Measurements from ENCODE around the gene NAA15. TPM values are rescaled to one million over a fixed set of nuclear protein-coding genes. Genes with fewer than 3 reads are reported as not detected.

The NAA15 gene
- total and polyA plus RNA-seq, 2 of the 8 experiments (the other 6 are each of a cell fraction or from before 2014, with no cell fraction given) = 9.7 to 124 TPM

DNA sequence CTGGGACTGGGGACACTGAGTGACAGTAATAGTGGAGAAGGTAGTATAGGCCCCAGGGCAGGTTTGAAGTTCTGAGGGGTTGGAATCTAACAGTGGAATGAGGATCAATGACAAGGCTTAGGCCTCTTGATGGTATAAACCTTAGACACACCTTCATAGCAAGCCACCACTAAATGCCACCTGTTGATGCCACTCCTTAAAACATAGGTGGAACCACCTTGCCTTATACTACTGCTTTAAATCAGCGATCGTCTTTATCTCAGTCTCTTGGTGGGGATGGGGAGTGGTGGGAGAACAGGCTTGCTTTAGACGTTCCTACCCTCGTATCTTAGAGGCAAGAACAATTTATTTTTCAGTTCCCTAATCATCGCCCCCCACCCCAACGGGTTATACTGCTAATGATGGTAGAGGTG, 153.8 kb downstream of the NAA15 start (continued):
- no peak for TF ChIP-seq HDAC2 (IDR thresholded peaks at IDR 0.05; ENCODE audit: borderline replicate concordance in 1 of 2, low read depth in 2 of 2, low read length in 2 of 2)
- TF ChIP-seq, protein P1, sequence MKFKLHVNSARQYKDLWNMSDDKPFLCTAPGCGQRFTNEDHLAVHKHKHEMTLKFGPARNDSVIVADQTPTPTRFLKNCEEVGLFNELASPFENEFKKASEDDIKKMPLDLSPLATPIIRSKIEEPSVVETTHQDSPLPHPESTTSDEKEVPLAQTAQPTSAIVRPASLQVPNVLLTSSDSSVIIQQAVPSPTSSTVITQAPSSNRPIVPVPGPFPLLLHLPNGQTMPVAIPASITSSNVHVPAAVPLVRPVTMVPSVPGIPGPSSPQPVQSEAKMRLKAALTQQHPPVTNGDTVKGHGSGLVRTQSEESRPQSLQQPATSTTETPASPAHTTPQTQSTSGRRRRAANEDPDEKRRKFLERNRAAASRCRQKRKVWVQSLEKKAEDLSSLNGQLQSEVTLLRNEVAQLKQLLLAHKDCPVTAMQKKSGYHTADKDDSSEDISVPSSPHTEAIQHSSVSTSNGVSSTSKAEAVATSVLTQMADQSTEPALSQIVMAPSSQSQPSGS (IDR thresholded peaks at IDR 0.05; ENCODE audit: low read length) = no peak
- TF ChIP-seq SIRT6 (IDR thresholded peaks at IDR 0.05; ENCODE audit: low read length) = no peak
- TF ChIP-seq MAFK (IDR thresholded peaks at IDR 0.05; ENCODE audit: low read depth, low read length) = no peak
- TF ChIP-seq TAF7 (optimal IDR thresholded peaks at IDR 0.05; ENCODE audit: borderline replicate concordance, low read depth, low read length) = no peak
- TF ChIP-seq ASH2L (IDR thresholded peaks at IDR 0.05; ENCODE audit: low read length) = no peak

Measured in H1 (cell line).